H1 (cell line): ENCODE data around the gene FRAT2. TPM values are rescaled to one million over a fixed set of nuclear protein-coding genes. Genes with fewer than 3 reads are reported as not detected.

Experiments used
- ASH2L ChIP-seq: fragments of 200-600, 300-600 bp; sonication (generic); IDR thresholded peaks from one replicate; pipeline ENCODE4 v1.7.1; 2017; ENCODE audit warnings: low read length
- BACH1 ChIP-seq: IDR thresholded peaks from 2 replicates; pipeline ENCODE4 v1.6.1; 2012; ENCODE audit warnings: low read length, improper control_type of control experiment
- BCL11A ChIP-seq, 2 experiments: IDR thresholded peaks; one replicate each; pipeline ENCODE4 v1.6.1; 2011; ENCODE audit warnings: low read depth in 2 of 2, low read length in 2 of 2, mild to moderate bottlenecking in 2 of 2
- CTBP2 ChIP-seq: IDR thresholded peaks from 2 replicates; pipeline ENCODE4 v1.7.0; 2011; ENCODE audit warnings: borderline replicate concordance, mild to moderate bottlenecking, moderate library complexity, mixed read lengths, low read length; ENCODE audit not compliant: insufficient read depth, insufficient read length
- HDAC2 ChIP-seq, 2 experiments: fragments of 300-600 bp in 1 of 2; sonication (generic) in 1 of 2; IDR thresholded peaks; 2 replicates each; pipeline ENCODE4 v1.6.1; 2011 to 2012; ENCODE audit warnings: low read depth in 2 of 2, low read length in 2 of 2, mild to moderate bottlenecking in 2 of 2, moderate library complexity in 2 of 2, borderline replicate concordance in 1 of 2, inconsistent platforms in 1 of 2
- KDM5A ChIP-seq: fragments of 200-600 bp; IDR thresholded peaks from 2 replicates; pipeline ENCODE4 v1.7.1; 2012; ENCODE audit warnings: mild to moderate bottlenecking, low read length, inconsistent platforms, mixed read lengths
- MAFK ChIP-seq: IDR thresholded peaks from 2 replicates; pipeline ENCODE4 v1.6.1; 2012; ENCODE audit warnings: low read depth, mild to moderate bottlenecking, improper control_type of control experiment, low read length
- NANOG ChIP-seq: IDR thresholded peaks from 2 replicates; pipeline ENCODE4 v1.6.1; 2011; ENCODE audit warnings: low read length, low read depth, mild to moderate bottlenecking, inconsistent platforms; ENCODE audit not compliant: insufficient read depth, poor library complexity, severe bottlenecking
- POLR2A ChIP-seq, 2 experiments: IDR thresholded peaks; 1 replicate in 1 of 2; 2 replicates in 1 of 2; pipeline ENCODE4 v1.6.1; 2011; ENCODE audit warnings: low read depth in 2 of 2, low read length in 2 of 2, mild to moderate bottlenecking in 2 of 2; ENCODE audit errors: control extremely low read depth in 1 of 2
- RAD21 ChIP-seq, 2 experiments: IDR thresholded peaks in 1 of 2; conservative IDR thresholded peaks in 1 of 2; 2 replicates each; pipeline ENCODE4 v1.6.1; 2011; ENCODE audit warnings: low read depth in 2 of 2, low read length in 2 of 2, improper control_type of control experiment in 1 of 2, inconsistent platforms in 1 of 2, mild to moderate bottlenecking in 1 of 2, moderate library complexity in 1 of 2
- RFX5 ChIP-seq: IDR thresholded peaks from 2 replicates; pipeline ENCODE4 v1.6.1; 2011; ENCODE audit warnings: low read depth, low read length, improper control_type of control experiment, borderline replicate concordance
- SAP30 ChIP-seq: fragments of 300-600 bp; sonication (generic); IDR thresholded peaks from 2 replicates; pipeline ENCODE4 v1.7.1; 2012; ENCODE audit warnings: low read length, moderate library complexity, mild to moderate bottlenecking, inconsistent platforms; ENCODE audit not compliant: insufficient read depth, insufficient replicate concordance
- SIN3A ChIP-seq, 2 experiments: IDR thresholded peaks in 1 of 2; conservative IDR thresholded peaks in 1 of 2; 2 replicates each; pipeline ENCODE4 v1.6.1; 2011 to 2012; ENCODE audit warnings: low read length in 2 of 2, improper control_type of control experiment in 1 of 2, low read depth in 1 of 2, mild to moderate bottlenecking in 1 of 2
- SIRT6 ChIP-seq: IDR thresholded peaks from one replicate; pipeline ENCODE4 v1.7.1; 2012; ENCODE audit warnings: low read length, inconsistent platforms
- SP1 ChIP-seq: IDR thresholded peaks from 2 replicates; pipeline ENCODE4 v1.6.1; 2011; ENCODE audit warnings: low read depth, low read length
- SUZ12 ChIP-seq: fragments of 200-600 bp; sonication (generic); IDR thresholded peaks from 2 replicates; pipeline ENCODE4 v1.6.1; 2012; ENCODE audit warnings: mild to moderate bottlenecking, inconsistent platforms, low read length, moderate library complexity, mixed read lengths
- TCF12 ChIP-seq: IDR thresholded peaks from 2 replicates; pipeline ENCODE4 v1.6.1; 2011; ENCODE audit warnings: low read depth, mild to moderate bottlenecking, low read length
- TEAD4 ChIP-seq: IDR thresholded peaks from 2 replicates; pipeline ENCODE4 v1.6.1; 2012; ENCODE audit warnings: low read depth, low read length, inconsistent platforms, mixed read lengths
- YY1 ChIP-seq: IDR thresholded peaks from 2 replicates; pipeline ENCODE4 v1.6.1; 2011; ENCODE audit warnings: low read depth, mild to moderate bottlenecking, low read length
- ZNF274 ChIP-seq: IDR thresholded peaks from 2 replicates; pipeline ENCODE4 v1.7.0; 2012; ENCODE audit warnings: low read length, borderline replicate concordance; ENCODE audit errors: extremely low read depth
- polyA plus RNA-seq, 7 experiments: library from polyadenylated mRNA; depleted of rRNA in 3 of 7; stranded (reverse) in 5 of 7; unstranded in 2 of 7; fragments of >200 nt in 5 of 7; fragments of 200-250 nt in 2 of 7; gene quantifications; 1 replicate in 5 of 7; 2 replicates in 1 of 7; 4 replicates in 1 of 7; pipeline versions ENCODE4 v1.2.1 to v1.2.3, GENCODE V29; 2011 to 2013; ENCODE audit warnings: missing spikeins in 2 of 7, mixed read lengths in 2 of 7
- total RNA-seq: library from RNA; stranded (reverse); fragmentation: NEBNext Ultra II Directional; extraction: Animal tissue kit (Norgen Biotek cat#: 25700); gene quantifications from 2 replicates; pipeline ENCODE4 v1.2.1, GENCODE V29; 2021
- TF ChIP-seq, protein P1 (sequence below): IDR thresholded peaks from 2 replicates; pipeline ENCODE4 v1.6.1; 2012; ENCODE audit warnings: inconsistent platforms
- TF ChIP-seq, protein P2 (sequence below): IDR thresholded peaks from 2 replicates; pipeline ENCODE4 v1.6.1; 2011; ENCODE audit warnings: low read depth, mild to moderate bottlenecking, low read length; ENCODE audit not compliant: insufficient read depth

The FRAT2 gene
- total and polyA plus RNA-seq, 2 of the 8 experiments (the other 6 are each of a cell fraction or from before 2014, with no cell fraction given) = 47.4 to 83.0 TPM

DNA sequence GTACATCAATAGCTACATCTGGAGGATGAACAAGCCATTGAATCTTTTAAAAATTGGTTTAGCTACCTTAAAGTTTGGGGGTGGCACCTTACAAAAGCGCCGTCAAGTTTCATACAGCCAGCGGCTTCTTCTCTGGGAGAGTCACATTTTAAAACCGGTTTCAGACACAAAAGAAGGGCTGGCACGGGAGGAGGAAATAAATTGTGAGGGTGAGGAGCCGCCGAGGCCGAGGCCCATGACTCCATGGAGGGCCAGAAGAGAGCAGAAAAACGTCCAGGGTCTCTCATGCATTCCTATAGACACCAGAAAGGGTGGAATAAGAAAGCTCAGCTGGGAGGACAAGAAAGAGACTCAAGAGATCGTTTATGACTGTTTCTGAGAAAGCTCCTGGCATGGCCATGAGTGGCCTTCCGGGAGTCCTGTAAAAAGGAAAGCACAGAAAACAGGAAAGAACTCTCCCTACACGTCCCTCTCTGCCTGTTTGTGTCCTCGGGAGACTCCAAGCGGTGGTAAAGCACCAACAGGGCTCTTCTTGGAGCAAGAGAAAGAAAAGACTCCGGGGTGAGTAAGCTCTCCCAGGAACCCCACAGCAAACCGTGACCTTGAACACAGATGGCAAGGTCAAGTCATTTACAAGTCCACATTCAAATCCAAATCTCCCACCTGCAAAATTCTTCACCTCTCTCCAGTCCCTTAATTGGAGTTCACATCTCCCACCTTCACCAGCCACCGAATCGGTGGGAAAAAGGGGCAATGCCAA is 1.8 kb downstream of the FRAT2 start (continued):
- TF ChIP-seq BACH1 (no peak), RFX5 (no peak), ASH2L (no peak), MAFK (no peak), SIRT6 (no peak), SAP30 (no peak), TEAD4 (no peak), POLR2A (IDR thresholded peaks at IDR 0.05; ENCODE audit: control extremely low read depth in 1 of 2, low read depth in 2 of 2, low read length in 2 of 2) (peak in 1 of 2 experiments; percentile 40; a peak in 1 of 3 replicates), YY1 (no peak), HDAC2 (IDR thresholded peaks at IDR 0.05; ENCODE audit: borderline replicate concordance in 1 of 2, low read depth in 2 of 2, low read length in 2 of 2) (no peak), SP1 (no peak), CTBP2 (no peak), SIN3A (conservative IDR thresholded peaks at IDR 0.05 in 1 of 2, IDR thresholded peaks at IDR 0.05 in 1 of 2; ENCODE audit: low read depth in 1 of 2, low read length in 2 of 2) (0 out of 4 replicates have a peak, but pooled peaks of 1 of the 2 experiments have one; percentile 39), KDM5A (no peak), BCL11A (IDR thresholded peaks at IDR 0.05; ENCODE audit: low read depth in 2 of 2, low read length in 2 of 2) (no peak), TCF12 (no peak), NANOG (no peak), SUZ12 (no peak), ZNF274 (no peak), RAD21 (IDR thresholded peaks at IDR 0.05 in 1 of 2, conservative IDR thresholded peaks at IDR 0.05 in 1 of 2; ENCODE audit: low read depth in 2 of 2, low read length in 2 of 2) (peak; percentile 36 to 42; a peak in 3 of 4 replicates)
- TF ChIP-seq, protein P1, sequence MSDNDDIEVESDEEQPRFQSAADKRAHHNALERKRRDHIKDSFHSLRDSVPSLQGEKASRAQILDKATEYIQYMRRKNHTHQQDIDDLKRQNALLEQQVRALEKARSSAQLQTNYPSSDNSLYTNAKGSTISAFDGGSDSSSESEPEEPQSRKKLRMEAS = no peak
- TF ChIP-seq, protein P2, sequence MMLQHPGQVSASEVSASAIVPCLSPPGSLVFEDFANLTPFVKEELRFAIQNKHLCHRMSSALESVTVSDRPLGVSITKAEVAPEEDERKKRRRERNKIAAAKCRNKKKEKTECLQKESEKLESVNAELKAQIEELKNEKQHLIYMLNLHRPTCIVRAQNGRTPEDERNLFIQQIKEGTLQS = no peak
